NCI-H748 treated with DMSO at 0.1 percent for 48 hours (cell line): ENCODE data around the gene GALNT18.
A peak's percentile ranks its signal among the peaks of the same experiment; 100 is the strongest.

Source experiments
- DNase-seq: peaks from one replicate; lab custom pipeline; 2025; lab: John Stamatoyannopoulos, UW

Gene GALNT18

DNA sequence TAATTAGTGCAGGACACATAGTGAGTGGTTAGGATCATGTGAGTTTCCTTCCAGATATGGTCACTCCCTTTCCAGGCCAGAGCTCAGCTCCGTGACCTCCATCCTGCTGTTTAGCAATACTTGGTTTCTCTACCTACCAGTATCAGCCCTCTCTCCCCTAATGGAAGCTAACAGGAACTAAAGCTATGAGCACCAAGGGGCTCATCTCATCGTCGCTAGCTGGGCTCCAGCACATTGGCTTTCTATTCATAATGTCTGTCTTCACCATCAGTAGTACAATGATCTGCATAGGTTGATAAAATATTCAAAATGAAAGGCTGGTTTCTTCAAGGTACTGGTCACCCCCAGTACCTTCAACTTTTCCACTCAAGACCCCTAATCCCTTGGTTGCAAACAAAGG lies 2.4 kb upstream of the GALNT18 start:
- DNase-seq, result no peak

DNA sequence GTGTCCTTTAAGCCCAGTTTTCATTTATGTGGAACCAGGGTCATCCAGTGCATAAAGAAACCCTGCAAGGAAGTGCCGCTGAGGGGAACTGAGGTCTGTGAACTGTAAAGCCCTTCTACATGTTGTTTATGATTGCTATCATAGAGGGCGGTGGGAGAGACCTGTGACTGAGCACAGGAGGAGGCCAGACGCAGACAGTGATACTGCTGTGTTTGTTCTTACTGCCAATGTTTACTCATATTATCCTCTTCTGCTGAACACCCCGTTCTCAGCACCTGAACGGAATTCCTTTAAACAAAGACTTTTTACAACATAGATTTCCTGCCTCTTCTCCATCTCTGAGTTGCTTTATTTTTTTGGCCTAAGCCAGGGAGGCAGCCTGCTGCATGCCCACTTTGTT lies 967 bp upstream of the GALNT18 start:
- peak; percentile 52 for DNase-seq

DNA sequence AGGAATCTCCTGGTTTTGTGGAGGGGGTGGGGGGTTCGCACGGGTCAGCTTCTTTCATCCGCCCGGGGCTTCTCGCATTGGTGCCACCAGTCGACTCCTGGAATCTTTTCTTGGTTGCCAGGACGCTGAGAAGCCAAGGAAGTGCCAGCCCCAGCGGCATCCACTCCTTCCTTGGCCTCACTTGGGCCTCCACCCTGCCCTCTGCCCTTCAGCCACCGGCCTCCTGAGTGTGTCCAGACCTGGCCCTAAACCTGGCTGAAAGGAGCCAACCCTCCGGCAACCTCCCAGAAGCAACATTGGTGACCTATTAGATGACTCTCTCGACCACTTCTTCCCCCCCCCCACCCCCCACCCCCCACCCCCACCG lies 518 bp upstream of the GALNT18 start:
- DNase-seq, result no peak

DNA sequence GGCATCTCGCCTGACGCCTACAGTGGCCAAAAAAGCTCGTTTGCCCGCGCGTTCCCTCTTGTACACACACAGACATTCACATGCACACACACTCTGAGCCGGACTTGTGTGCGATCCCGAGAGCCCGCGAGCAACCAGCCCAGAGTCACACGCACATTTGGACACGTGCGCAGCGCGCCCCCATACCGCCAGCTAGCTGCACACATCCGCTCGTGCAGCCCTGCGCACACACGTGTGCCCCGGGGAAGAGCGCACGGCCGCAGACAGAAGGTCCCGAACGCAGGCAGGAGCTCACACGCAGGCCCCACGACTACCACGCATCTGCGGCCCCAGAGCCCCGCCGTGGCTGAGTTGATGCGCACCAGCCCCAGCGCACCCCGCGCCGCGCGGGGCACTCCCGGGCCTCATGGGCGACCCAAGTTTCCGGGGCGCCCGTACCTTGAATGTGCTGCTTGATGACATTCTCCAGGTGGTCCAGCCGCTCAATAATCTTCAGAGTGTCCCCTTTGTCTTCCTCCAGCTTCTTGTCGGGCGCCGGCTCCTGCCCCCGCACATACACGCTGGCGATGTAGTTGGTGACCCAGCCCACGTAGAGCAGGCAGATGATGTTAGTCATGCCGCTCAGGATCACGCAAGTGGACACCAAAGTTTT lies 758 bp downstream of the GALNT18 start:
- no peak for DNase-seq

DNA sequence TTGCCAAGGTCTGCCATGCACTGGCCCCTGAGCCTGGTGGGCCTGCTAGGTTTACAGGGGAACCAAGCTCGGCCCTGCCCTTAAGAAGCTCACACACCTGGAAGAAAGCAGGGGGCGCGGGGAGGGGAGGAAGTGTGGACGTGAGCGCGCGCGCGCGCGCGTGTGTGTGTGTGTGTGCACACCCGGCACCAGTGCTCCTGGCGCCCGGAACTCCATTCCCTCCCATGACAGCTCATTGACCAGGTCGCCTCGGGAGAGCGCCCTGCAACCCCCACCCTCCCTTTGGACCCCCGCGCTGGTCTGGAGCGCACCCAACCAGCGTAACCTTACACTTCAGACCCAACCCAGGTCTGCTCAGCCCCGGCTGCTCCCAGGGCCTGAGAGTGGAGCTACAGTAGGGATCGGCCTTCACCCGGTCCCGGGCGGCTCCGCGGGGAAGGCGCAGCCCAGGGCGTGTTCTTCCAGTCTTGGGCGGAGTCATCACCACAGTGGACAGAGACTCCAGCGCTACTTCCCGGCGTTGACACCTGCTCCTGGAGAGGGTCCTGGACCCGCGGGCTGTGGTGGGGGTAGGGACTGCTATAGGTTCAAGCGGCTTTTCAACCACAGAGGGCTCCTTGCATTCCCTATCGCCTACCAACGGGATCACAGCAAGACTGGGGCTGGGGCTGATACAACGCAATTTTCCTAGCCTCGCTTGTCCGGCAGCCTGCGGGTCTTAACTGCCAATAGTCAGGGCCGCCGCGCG lies 1.5 kb downstream of the GALNT18 start:
- DNase-seq, result peak; percentile 21

DNA sequence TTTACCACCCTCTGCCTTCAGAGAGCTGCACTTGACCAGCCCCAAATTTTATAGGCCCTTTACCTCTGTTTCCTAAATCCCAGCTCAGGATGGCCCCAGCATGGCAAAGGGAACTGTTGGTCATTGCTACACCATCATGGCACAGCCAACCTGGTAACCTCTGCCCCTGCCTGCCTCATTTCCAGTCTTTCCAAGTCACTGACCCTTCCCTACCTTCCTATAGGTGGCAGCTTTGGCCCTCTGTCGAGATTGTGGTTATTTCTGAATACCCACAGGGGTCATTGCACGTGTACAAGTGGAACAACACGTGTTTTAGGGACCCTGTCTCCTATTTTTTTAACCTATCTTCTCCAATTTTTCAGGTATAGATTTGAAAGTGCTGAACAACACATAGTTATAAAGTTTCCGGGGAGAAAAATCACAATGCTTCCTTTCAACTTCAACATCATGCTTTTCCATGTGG lies 2.8 kb downstream of the GALNT18 start:
- no peak for DNase-seq

DNA sequence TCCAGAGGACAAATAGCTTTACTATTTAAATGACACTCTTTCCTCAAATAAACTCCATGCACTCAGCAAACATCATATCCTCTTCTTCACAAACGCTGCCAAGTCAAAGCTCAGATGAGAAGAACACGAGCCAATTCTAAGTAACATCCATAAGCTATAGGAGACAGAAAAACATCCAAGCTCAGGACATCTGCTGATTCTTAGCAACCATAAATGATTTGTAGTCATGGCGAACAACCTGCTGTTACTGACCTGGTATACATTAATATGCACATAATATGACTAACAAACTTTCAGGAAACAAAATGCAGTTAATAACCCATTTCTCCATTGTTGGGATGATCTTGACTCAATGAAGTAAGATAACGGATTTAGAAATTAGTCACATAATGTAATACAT lies 6.7 kb downstream of the GALNT18 start:
- DNase-seq, result no peak

DNA sequence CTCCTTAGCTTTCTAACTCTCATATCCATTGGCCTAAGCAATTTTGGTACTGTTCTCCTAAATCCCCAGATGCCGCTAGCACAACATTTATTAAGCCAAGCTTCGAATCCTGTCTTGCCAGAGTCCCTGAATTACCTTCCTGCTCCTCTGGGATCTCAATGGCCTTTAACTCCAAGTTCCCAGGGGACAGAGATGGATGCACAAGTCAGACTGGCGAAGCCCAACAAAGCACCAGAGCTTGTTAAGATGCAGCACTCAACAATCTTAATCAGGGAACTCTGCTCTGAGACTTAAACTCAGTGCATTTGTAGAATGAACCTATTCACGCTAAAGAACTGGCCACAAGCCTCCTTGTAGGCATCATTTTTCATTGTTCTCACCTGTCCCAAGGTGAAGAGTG lies 9.4 kb downstream of the GALNT18 start:
- no peak for DNase-seq

DNA sequence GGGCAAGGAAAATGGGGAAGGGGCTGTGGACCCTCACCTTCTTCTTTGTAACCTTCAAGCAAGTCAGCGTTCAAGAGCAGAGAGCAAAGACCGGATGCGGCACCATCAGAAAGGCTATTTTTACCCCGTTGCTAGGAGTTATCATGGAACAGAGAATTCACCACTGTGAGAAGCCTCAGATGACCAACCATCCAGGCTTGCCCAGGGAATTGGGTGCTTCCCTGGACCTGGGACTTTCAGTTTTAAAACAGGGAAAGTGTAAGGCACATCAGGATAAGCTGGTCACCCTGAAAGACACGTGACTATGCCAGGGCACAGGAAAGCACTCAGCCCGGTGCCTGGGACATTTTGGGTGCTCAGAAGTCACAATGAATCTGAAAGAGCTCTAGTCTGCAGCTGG lies 10.4 kb downstream of the GALNT18 start:
- DNase-seq, result no peak

DNA sequence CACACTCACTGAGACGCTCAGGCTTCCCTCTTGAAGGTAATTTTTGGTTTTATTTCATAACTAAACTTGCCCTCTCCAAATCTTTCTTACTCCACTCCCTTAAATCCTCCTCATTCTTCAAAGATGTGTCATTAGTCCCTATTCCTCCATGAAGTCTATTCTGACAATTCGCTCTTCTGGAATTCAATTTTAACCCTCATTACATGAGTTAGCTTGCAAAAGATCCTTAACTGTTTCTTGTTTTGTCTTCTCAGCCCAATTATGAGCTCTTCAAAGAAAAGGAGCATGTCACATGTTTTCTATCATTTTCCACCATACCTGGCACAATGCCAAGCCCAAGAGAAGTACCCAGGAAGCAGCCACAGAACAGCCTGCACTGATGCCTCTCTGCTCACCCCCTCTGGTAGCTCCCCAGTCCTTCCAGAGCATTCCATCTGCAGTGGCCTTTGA lies 13.0 kb downstream of the GALNT18 start:
- DNase-seq, result no peak

DNA sequence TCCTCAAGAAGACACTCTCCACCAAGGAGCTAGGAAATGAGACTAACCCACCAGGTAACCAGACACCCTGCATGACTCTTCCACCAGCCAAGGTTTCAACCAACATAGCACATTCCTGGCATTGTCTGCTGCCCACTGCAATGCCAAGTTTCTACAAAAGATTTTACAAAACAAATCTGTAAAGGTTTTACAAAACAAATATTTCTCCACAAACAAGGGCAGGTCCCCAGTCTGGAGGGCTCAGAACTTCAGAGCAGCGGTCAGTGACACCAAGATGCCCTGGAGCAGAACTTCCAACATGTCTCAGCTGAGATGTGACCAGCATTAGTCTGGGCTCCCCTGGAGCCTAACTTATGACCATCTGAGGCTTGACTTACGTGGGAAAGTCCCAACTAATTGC lies 14.0 kb downstream of the GALNT18 start:
- no peak for DNase-seq

DNA sequence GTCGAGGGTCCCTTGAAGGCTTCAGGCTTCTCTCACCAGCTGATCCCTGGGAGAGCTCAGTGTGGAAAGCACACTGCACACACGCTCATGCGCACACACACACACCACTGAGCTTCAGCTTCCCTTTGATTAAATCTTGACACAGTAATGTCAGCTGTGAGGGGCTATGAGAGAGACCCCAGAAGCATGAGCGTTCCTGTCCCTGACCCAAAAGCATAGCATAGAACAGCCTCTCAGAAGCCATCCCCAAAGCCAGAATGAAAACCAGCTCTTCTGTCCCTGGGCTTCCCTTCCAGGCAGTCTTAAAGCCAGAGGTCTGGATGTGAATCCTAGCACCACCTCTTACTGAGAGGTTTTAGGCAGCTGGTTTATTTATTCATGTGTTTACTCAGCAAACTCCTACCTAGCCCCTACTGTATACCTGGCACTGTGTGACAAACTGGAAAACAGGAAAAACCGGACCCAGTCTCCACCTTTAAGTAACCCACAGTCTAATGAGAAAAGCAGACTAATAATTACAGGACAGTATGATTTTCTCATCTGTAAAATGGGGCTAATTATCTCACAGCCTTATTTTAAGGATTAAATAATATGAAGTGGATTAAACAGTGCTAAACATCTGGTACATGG lies 15.9 kb downstream of the GALNT18 start:
- DNase-seq, result no peak

DNA sequence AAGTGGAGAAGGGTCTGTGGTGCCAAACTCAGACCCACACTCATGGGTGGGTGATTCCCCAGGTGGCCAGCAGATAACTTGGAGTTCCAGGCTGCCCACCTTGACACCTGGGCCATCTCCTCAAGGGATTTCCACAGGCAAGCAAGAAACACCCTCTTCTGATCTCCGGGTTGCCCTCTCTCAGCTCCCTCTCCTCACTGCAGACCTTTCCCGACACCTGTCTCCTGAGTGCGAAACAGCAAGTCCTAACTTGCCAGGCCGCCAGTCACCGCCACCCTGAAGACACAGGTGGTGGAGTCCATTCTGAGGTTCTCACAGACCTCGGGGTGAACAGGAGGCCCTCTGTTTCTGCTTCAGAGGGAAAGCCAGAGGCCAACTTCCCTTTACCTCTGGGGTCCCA lies 16.6 kb downstream of the GALNT18 start:
- no peak for DNase-seq

DNA sequence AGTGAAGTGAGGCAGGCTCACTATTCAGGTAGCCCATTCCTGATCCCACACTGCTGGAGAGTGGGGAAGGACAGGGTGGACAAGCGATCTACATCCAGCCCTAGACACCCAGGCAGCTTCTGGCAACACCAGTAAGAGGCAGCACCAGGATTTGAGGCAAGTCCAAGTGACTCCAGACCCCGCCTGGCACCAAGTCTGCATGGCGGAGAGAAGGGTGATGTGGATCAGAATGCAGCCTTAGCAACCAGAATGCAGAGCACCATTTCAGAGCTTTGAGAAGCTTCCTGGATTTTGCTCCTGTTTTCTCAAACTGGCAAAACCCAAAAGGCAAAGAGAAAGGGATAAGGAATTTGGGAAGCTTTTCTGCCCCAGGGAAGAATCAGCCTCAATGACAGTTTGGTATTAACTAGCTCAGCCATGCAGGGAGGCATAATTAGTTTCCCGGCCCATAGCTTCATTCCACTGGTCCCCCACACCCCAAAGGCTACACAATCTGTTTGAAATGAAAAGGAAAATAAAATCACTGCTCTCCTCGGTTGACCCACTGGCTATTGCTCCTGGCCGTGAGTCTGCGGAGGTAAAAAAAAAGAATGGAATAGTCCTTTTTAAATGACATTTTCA lies 17.3 kb downstream of the GALNT18 start:
- DNase-seq, result no peak

DNA sequence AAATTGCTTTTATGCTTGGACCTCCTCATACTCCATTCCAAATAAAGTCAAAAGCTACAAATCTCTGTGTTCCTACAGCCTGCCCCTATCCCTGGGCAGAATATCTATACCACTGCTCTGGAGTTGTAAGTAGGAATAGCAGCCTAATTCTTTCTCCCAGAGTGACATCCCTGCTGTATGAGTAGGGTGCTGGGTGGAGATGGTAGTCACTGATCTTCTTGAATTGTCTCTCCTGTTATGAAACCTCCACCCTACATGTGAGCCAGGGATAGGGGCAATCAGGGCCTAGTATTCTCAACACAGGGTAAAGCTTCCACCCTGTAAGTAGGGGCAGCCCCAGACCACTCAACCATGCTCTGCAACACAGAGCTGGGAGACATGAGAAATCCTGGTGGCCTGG lies 19.8 kb downstream of the GALNT18 start:
- DNase-seq, result no peak

DNA sequence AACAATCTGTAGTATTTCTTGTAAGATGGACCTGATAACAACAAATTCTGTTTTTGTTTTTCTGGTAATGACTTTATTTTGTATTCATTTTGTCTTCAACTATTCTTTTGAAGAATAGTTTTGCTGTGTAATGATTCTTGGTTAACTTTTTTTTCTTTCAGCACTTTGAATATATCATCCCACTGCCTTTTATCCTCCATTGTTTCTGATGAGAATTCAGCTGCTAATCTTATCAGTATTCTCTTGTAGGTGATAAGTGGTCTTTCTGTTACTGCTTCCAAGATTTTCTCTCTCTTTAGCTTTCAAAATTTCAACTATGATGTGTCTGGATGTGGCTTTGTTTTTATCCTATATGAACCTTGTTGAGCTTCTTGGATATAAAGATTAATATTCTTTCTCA lies 21.5 kb downstream of the GALNT18 start:
- no peak for DNase-seq

DNA sequence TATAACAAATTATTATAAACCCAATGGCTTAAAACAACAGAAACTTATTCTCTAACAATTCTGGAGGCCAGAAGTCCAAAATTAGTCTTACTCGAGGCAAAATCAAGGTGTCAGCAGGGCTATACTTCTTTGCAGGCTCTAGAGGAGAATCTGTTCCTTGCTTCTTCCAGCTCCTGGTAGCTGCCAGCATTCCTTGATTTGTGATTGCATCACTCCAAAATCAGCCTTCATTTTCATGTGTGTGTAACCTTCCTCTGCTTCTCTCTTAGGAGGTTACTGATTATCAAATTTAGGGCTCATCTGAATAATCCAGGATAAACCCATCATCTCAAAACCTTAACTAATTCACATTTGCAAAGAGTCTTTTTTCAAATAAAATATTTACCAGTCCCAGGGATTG lies 23.6 kb downstream of the GALNT18 start:
- DNase-seq, result no peak

DNA sequence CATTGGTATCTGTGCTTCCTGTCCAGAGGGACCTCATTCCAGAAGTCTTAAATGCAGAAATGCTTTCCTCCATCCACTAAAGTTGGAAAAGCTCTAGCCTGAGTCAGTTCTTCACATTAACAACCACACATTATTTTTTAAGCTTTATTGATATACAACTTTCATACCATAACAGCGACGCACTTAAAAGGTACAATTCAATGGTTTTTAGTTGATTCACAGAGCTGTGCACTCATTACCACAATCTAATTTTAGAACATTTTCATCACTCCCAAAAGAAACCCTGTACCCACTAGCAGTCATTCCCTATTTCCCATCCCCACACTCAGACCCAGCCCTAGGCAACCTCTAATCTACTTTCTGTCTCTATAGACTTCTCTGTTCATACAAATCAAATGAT lies 27.6 kb downstream of the GALNT18 start:
- DNase-seq, result no peak

DNA sequence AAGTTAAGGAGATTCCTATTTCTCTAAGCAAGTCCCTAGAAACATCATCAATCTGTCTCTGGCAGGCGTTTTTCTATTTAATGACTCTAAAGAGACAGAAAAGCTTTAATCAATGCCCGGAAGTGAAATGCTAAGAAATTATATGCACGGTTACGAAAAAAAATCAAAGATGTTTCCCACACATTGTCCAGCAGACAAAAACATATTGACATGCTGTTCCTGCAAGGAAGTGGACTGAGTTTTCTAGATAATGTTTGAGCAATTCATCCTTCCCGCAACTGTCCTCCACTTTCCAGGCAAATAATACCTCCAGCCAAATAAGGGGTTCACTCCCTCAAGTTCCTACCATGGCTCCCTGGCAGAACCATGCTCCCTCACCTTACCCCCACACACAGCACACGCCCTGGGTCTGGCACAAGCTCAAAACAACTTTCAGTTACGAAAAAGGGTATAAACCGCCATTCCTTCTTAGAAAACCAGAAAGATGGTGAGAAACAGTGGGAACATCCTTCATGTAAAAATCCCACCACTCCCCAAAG lies 29.6 kb downstream of the GALNT18 start:
- DNase-seq, result no peak

DNA sequence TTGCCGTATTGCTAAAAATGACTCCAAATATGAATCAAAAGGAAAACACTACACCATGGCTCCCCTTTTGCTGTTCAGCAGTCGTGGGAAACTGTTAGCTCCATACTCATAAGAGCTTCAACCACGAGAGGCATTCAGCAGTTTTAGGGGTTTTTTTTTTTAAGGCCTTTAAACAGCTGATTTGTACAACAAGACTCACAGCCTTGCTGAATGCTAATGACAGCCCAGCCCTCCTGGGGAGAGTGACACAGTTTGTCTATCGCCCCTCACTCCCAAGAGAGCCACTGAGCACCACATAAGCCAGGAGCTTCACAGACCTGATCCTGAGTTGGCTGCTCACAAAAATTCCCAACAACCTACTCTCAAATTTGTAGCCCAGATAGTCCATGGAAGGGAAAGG lies 32.4 kb downstream of the GALNT18 start:
- DNase-seq, result no peak

DNA sequence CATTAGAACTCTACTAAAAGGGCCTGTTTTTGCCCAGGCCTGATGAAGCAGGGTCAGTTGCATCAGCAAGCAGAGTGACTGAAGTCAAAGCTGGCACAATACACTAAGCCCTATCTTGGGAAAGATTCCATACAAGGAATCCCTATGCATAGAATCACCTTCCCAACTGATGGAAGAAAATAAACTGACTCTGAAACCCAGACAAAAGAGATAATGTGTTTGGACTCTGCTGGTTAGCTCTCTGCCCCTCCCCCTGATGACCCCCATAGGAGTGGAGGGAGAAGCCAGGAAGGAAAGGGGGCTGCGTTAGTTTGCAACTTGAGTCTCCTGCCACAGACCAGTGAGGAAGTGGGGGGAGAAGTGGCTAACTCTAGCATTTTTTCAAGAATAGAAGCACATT lies 32.9 kb downstream of the GALNT18 start:
- no peak for DNase-seq

DNA sequence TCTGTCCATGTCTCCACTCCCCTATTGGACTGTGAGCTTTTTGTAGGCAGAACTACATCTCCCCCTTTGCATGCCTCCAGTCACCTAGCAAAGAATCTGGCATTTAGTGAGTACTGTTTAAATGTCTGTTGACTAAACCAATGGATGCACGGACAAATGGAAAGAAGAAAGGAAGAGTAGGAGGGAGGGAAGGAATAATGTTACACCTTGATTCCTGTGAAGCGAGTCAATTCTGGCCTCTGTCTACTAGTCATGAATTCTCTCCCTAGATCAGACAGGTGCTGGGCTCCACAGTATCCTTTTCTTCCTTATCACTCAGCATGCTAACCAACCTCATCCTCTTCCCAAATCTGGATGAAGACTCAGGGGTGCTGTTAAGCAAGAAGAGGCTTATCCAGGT lies 33.6 kb downstream of the GALNT18 start:
- DNase-seq, result no peak

DNA sequence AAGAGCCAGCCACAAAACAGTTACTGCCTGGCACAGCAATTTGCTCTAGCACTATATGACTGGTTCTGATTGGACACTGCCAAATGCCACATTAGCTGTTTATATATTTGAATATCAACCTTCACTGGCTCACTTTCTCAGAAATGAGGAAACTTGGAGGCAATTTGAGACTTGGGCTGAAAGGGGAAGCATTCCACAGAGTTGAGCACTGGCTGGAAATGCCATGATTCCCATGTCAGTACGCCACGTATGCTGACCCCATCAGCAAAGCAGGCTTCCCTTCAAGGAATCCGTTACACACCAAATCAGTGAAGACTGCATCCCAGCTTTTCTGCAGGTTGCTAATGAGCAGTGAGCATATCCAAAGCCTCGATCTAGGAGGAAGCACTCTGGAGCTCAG lies 34.7 kb downstream of the GALNT18 start:
- DNase-seq, result no peak
